ENCODE results near the gene PIK3CB.
A peak's percentile ranks its signal among the peaks of the same experiment; 100 is the strongest.

Gene PIK3CB

DNA sequence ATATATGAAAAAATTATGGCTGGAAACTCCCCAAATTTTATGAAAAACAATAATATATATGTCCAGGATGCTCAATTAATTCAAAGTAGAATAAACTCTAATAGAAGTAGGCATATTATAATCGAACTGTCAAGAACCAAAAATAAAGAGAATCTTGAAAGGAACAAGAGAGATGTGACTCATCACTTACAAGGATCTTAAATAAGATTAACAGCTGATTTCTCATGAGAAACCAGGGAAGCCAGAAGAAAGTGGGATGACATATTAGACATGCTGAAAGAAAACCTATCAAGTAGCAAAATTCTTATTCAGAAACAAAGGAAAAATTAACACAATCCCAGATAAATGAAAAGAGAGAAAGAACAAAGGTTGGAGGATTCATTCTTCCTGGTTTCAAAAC, 159.3 kb downstream of the PIK3CB start:
- ChIA-PET POLR2A (no interaction called here), CTCF (no interaction called here)
- Histone ChIP-seq H3K9me3 (ENCODE audit: control insufficient read depth, insufficient read depth, low read depth, low read length) (no peaks in the 10 kb centered on the region), H3K4me1 (ENCODE audit: control insufficient read depth, insufficient read depth, low read length) (no peaks in the 10 kb centered on the region), H3K27ac (ENCODE audit: extremely low read depth, low read depth, low read length) (no peak overlapping the region), H3K4me3 (ENCODE audit: low read depth, low read length) (no peak overlapping the region), H3K36me3 (ENCODE audit: control insufficient read depth in 2 of 2, insufficient read depth in 1 of 2, low read length in 2 of 2) (peaks cover 0 to 3% of the 10 kb centered on the region in 2 experiments; a peak in 1 of 3 replicates)
- TF ChIP-seq REPIN1 (tag by site-specific recombination; IDR thresholded peaks at IDR 0.05; ENCODE audit: low read depth), result no peak
- TF ChIP-seq ZNF558 (tag by site-specific recombination; IDR thresholded peaks at IDR 0.05), result no peak
- TF ChIP-seq, protein P1, sequence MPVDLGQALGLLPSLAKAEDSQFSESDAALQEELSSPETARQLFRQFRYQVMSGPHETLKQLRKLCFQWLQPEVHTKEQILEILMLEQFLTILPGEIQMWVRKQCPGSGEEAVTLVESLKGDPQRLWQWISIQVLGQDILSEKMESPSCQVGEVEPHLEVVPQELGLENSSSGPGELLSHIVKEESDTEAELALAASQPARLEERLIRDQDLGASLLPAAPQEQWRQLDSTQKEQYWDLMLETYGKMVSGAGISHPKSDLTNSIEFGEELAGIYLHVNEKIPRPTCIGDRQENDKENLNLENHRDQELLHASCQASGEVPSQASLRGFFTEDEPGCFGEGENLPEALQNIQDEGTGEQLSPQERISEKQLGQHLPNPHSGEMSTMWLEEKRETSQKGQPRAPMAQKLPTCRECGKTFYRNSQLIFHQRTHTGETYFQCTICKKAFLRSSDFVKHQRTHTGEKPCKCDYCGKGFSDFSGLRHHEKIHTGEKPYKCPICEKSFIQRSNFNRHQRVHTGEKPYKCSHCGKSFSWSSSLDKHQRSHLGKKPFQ (tag by site-specific recombination; IDR thresholded peaks at IDR 0.05), result no peak
- TF ChIP-seq SETDB1 (IDR thresholded peaks at IDR 0.05; ENCODE audit: insufficient read length, low read length), result peak; percentile 65
- 0 out of 2 replicates have a peak, but pooled peaks have one; percentile 33 for TF ChIP-seq ZNF626 (tag by site-specific recombination; IDR thresholded peaks at IDR 0.05)

DNA sequence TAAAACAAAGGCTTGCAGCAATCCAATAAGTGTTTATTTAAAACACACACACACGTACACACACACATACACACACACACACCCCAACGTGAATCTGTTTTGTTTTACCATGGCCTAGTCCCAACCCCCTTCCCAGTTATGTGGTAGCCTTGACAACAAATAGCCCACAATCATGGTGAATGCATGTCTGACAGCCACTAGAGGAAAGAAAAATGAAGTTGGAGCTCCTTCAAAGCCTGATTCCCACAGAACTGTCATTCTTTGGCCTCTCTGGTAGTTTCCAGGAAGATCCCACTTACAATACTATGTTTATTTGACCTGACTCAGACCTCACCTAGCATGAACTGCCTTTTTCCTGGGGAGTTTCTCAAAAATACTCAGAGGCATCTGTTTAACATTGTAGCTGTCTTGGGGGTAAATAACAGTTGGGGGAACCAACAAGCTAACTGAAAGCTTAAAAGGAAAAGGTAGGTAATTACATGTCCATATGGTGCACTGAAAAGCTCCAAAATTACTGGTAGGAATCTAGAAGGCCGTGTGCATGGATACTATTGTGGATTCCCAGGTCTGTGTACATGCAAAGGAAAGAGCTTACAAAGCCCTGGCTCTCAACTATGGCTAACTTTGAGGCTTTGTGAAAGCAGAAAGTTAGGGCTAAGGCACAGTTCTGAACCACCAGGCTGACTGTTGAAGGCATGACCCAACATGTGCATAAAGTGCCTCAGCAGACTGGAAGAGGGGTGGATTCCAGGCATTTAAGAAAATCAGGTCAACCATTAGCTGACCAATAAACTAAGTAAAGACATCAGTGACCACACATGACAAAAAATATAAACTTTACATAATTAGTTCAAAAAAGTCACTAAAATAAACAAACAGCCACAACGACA, 160.8 kb downstream of the PIK3CB start:
- no peaks in the 10 kb centered on the region for H3K9me3 ChIP-seq (ENCODE audit: control insufficient read depth, insufficient read depth, low read depth, low read length)
- no peak overlapping the region for H3K4me3 ChIP-seq (ENCODE audit: low read depth, low read length)
- TF ChIP-seq ZNF701 (tag by site-specific recombination; IDR thresholded peaks at IDR 0.05), result no peak
- TF ChIP-seq, protein P2, sequence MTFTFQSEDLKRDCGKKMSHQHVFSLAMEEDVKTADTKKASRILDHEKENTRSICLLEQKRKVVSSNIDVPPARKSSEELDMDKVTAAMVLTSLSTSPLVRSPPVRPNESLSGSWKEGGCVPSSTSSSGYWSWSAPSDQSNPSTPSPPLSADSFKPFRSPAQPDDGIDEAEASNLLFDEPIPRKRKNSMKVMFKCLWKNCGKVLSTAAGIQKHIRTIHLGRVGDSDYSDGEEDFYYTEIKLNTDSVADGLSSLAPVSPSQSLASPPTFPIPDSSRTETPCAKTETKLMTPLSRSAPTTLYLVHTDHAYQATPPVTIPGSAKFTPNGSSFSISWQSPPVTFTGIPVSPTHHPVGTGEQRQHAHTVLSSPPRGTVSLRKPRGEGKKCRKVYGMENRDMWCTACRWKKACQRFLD (tag by site-specific recombination; IDR thresholded peaks at IDR 0.05), result no peak
- TF ChIP-seq BCL11A (tag by site-specific recombination; IDR thresholded peaks at IDR 0.05; ENCODE audit: low read depth), result no peak
- TF ChIP-seq PRDM1 (tag by site-specific recombination; IDR thresholded peaks at IDR 0.05), result no peak
- TF ChIP-seq ZBTB21 (tag by site-specific recombination; IDR thresholded peaks at IDR 0.05), result no peak
- no peak for TF ChIP-seq TRIM28 (IDR thresholded peaks at IDR 0.05; ENCODE audit: borderline replicate concordance, low read length)
- no peak for TF ChIP-seq ZNF223 (tag by site-specific recombination; IDR thresholded peaks at IDR 0.05)
- TF ChIP-seq ZNF561 (tag by site-specific recombination; IDR thresholded peaks at IDR 0.05; ENCODE audit: borderline replicate concordance), result no peak
- TF ChIP-seq ZNF549 (tag by site-specific recombination; IDR thresholded peaks at IDR 0.05), result no peak
- TF ChIP-seq, protein P3, sequence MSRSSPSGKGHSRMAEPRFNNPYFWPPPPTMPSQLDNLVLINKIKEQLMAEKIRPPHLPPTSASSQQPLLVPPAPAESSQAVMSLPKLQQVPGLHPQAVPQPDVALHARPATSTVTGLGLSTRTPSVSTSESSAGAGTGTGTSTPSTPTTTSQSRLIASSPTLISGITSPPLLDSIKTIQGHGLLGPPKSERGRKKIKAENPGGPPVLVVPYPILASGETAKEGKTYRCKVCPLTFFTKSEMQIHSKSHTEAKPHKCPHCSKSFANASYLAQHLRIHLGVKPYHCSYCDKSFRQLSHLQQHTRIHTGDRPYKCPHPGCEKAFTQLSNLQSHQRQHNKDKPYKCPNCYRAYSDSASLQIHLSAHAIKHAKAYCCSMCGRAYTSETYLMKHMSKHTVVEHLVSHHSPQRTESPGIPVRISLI (tag by site-specific recombination; IDR thresholded peaks at IDR 0.05), result no peak
- TF ChIP-seq ZNF211 (tag by site-specific recombination; IDR thresholded peaks at IDR 0.05; ENCODE audit: low read depth), result no peak
- TF ChIP-seq, protein P4, sequence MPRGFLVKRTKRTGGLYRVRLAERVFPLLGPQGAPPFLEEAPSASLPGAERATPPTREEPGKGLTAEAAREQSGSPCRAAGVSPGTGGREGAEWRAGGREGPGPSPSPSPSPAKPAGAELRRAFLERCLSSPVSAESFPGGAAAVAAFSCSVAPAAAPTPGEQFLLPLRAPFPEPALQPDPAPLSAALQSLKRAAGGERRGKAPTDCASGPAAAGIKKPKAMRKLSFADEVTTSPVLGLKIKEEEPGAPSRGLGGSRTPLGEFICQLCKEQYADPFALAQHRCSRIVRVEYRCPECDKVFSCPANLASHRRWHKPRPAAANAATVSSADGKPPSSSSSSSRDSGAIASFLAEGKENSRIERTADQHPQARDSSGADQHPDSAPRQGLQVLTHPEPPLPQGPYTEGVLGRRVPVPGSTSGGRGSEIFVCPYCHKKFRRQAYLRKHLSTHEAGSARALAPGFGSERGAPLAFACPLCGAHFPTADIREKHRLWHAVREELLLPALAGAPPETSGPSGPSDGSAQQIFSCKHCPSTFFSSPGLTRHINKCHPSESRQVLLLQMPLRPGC (tag by site-specific recombination; IDR thresholded peaks at IDR 0.05), result no peak
- no peak for TF ChIP-seq ZNF837 (tag by site-specific recombination; IDR thresholded peaks at IDR 0.05)
- TF ChIP-seq ZNF629 (tag by site-specific recombination; IDR thresholded peaks at IDR 0.05), result no peak
- no peak for TF ChIP-seq WT1 (tag by site-specific recombination; IDR thresholded peaks at IDR 0.05)
- CTCF ChIA-PET, result interaction anchor here (0.7 to 1.2 kb wide), 2 partner anchors 28 to 241 kb away, joined by 3 read pairs; no protein-coding TSS in a partner anchor
- H3K27ac ChIP-seq (ENCODE audit: extremely low read depth, low read depth, low read length), result no peak overlapping the region
- peaks cover 0 to 3% of the 10 kb centered on the region in 2 experiments; a peak in 1 of 3 replicates for H3K36me3 ChIP-seq (ENCODE audit: control insufficient read depth in 2 of 2, insufficient read depth in 1 of 2, low read length in 2 of 2)
- POLR2A ChIA-PET, result interaction anchor here (0.6 kb wide), 1 partner anchor 258 kb away, joined by 3 read pairs; no protein-coding TSS in a partner anchor
- H3K4me1 ChIP-seq (ENCODE audit: control insufficient read depth, insufficient read depth, low read length), result no peaks in the 10 kb centered on the region

Data from HEK293 (cell line).